K562 (cell line): ENCODE data around the gene CPOX. TPM values are rescaled to one million over a fixed set of nuclear protein-coding genes. Genes with fewer than 3 reads are reported as not detected.

Source experiments
- ATAC-seq: fragments of 200-7000 bp; cut with Tn5 transposase; 3 replicates; pipeline ENCODE4 v1.9.1; 2020; ENCODE audit warnings: moderate library complexity
- BruUV-seq: library from RNA; stranded (reverse); fragments of 400-500 nt; replicated peaks from 2 replicates; lab custom pipeline; 2021; lab: Mats Ljungman, UMichigan
- CTCF ChIA-PET: fragments of 300-600 bp; formaldehyde crosslinking; extraction: SDS; loops from one replicate; lab custom pipeline; 2021; ENCODE audit warnings: low intra/inter-chr PET ratio; lab: Yijun Ruan, JAX
- POLR2A ChIA-PET: fragments of 300-600, 350-650 bp; sonication (Branson Sonifier 250); formaldehyde crosslinking; extraction: SDS; loops from one replicate; lab custom pipeline; 2021; ENCODE audit warnings: antibody characterized with exemption, inconsistent platforms; lab: Yijun Ruan, JAX
- DNase-seq, 4 experiments: peaks; one replicate each; pipeline versions ENCODE4 v3.0.0 to v3.0.0-alpha.2; 2011 to 2018; ENCODE audit warnings: low spot score in 3 of 4, mixed read lengths in 3 of 4; ENCODE audit errors: extremely low read depth in 1 of 4
- FAIRE-seq: peaks from 2 replicates; lab custom pipeline; 2011; peaks lifted over from hg19 to GRCh38; lab: Jason Lieb, UNC
- H2AFZ ChIP-seq: 2 replicates; pipeline ENCODE4 v1.6.0; 2011; ENCODE audit warnings: low read depth, low read length, control low read depth, inconsistent platforms
- H3K27ac ChIP-seq: fragments of 200-600 bp; 3 replicates; pipeline ENCODE4 v1.8.0; 2011; ENCODE audit warnings: low read depth, mild to moderate bottlenecking, control low read depth, inconsistent platforms, low read length, moderate library complexity, mixed read lengths; ENCODE audit errors: extremely low read depth
- H3K27me3 ChIP-seq, 2 experiments: fragments of 300-600 bp in 1 of 2; 2 replicates in 1 of 2; 3 replicates in 1 of 2; pipeline versions ENCODE4 v1.6.0 to v1.8.0; 2011; ENCODE audit warnings: inconsistent platforms in 2 of 2, low read length in 2 of 2, mild to moderate bottlenecking in 1 of 2, mixed read lengths in 1 of 2, moderate library complexity in 1 of 2; ENCODE audit not compliant: control insufficient read depth in 2 of 2, insufficient read depth in 2 of 2
- H3K36me3 ChIP-seq: fragments of 300-600 bp; 3 replicates; pipeline ENCODE4 v1.8.0; 2011; ENCODE audit warnings: mild to moderate bottlenecking, low read length, inconsistent platforms; ENCODE audit not compliant: control insufficient read depth, insufficient read depth
- H3K4me1 ChIP-seq, 2 experiments: fragments of 200-600 bp in 1 of 2; replicated peaks in 1 of 2; 2 replicates in 1 of 2; 3 replicates in 1 of 2; pipeline versions ENCODE4 v1.5.1 to v1.8.0; 2011; ENCODE audit warnings: inconsistent platforms in 2 of 2, low read length in 2 of 2, mild to moderate bottlenecking in 1 of 2, mixed read lengths in 1 of 2, moderate library complexity in 1 of 2; ENCODE audit not compliant: control insufficient read depth in 2 of 2, insufficient read depth in 2 of 2
- H3K4me2 ChIP-seq: 2 replicates; pipeline ENCODE4 v1.6.1; 2011; ENCODE audit warnings: low read length, control low read depth, inconsistent platforms, mixed read lengths; ENCODE audit not compliant: insufficient read depth
- H3K4me3 ChIP-seq: fragments of 200-600 bp; sonication (generic), shearing (Covaris generic); 2 replicates; pipeline ENCODE4 v1.5.1; 2016; ENCODE audit warnings: control low read depth, inconsistent platforms
- H3K79me2 ChIP-seq: fragments of 200-600 bp; 3 replicates; pipeline ENCODE4 v1.8.0; 2011; ENCODE audit warnings: low read length, inconsistent platforms; ENCODE audit not compliant: control insufficient read depth, insufficient read depth
- H3K9ac ChIP-seq, 2 experiments: 2 replicates each; pipeline versions ENCODE4 v1.6.0 to v1.6.1; 2011; ENCODE audit warnings: low read depth in 2 of 2, low read length in 2 of 2, control low read depth in 1 of 2, inconsistent platforms in 1 of 2, mild to moderate bottlenecking in 1 of 2, mixed read lengths in 1 of 2; ENCODE audit not compliant: insufficient read depth in 1 of 2
- H3K9me1 ChIP-seq: one replicate; pipeline ENCODE4 v1.6.0; 2011; ENCODE audit warnings: inconsistent platforms, mild to moderate bottlenecking, low read length, moderate library complexity; ENCODE audit not compliant: control insufficient read depth, insufficient read depth
- H3K9me3 ChIP-seq: replicated peaks from 2 replicates; pipeline ENCODE4 v1.5.1; 2011; ENCODE audit warnings: low read depth, low read length, inconsistent platforms; ENCODE audit not compliant: control insufficient read depth, insufficient read depth
- H4K20me1 ChIP-seq: replicated peaks from 2 replicates; pipeline ENCODE4 v1.6.1; 2011; ENCODE audit warnings: low read length, inconsistent platforms, mixed read lengths; ENCODE audit not compliant: control insufficient read depth, insufficient read depth
- MED1 ChIP-seq: sonication (generic); formaldehyde crosslinking; IDR thresholded peaks from 2 replicates; pipeline ENCODE4 v1.8.1; 2023; ENCODE audit warnings: missing genetic modification reagents, borderline replicate concordance
- NFYB ChIP-seq: IDR thresholded peaks from 2 replicates; pipeline ENCODE4 v1.6.1; 2011; ENCODE audit warnings: mild to moderate bottlenecking, moderate library complexity; ENCODE audit not compliant: insufficient read length; ENCODE audit errors: extremely low read depth
- ZNF274 ChIP-seq: IDR thresholded peaks from 2 replicates; pipeline ENCODE4 v1.6.1; 2011; ENCODE audit warnings: low read depth, mild to moderate bottlenecking, low read length, moderate library complexity, borderline replicate concordance
- ZNF324 ChIP-seq: fragments of 250-450 bp; sonication (Bioruptor Pico); IDR thresholded peaks from 2 replicates; pipeline ENCODE4 v1.4.0; 2020; ENCODE audit warnings: mild to moderate bottlenecking
- WGBS: fragments of 100-300 bp; shearing (Covaris generic); methylation state at CpG from one replicate; pipeline ENCODE4 v1.1.6; 2016; ENCODE audit warnings: low coverage, mixed read lengths; ENCODE audit not compliant: insufficient coverage; ENCODE audit errors: missing lambda C conversion rate; 5-methylcytosine and 5-hydroxymethylcytosine counted together
- in situ Hi-C: fragments of 300-500 bp; cut with MboI; formaldehyde crosslinking; loops from 4 replicates; pipeline ENCODE4 v1.15.0; 2018; ENCODE audit warnings: inconsistent platforms, mixed read lengths
- intact Hi-C: fragments of 100-400 bp; cut with micrococcal nuclease; formaldehyde crosslinking; loops from 2 replicates; pipeline ENCODE4 v1.14.2; 2022
- polyA plus RNA-seq, 8 experiments: library from polyadenylated mRNA; depleted of rRNA in 4 of 8; stranded (reverse) in 5 of 8; unstranded in 3 of 8; fragments of >200 nt; fragmentation: Nextera tagmentation in 2 of 8; fragmentation: Illumina TruSeq in 1 of 8; extraction: Ambion mirVana in 2 of 8; extraction: Trizol in 1 of 8; gene quantifications; 2 replicates each; pipeline versions ENCODE4 v1.2.1 to v1.2.3, GENCODE V29; 2011 to 2014; ENCODE audit warnings: inconsistent platforms in 1 of 8, missing spikeins in 1 of 8
- total RNA-seq, 7 experiments: library from RNA; depleted of rRNA in 6 of 7; stranded (reverse); fragments of >200 nt in 6 of 7; fragmentation: Illumina TruSeq in 2 of 7; extraction: Trizol in 2 of 7; gene quantifications; 2 replicates each; pipeline versions ENCODE4 v1.2.1 to v1.2.3, GENCODE V29; 2011 to 2021; ENCODE audit warnings: low replicate concordance in 1 of 7
- TF ChIP-seq, protein P1 (sequence below): sonication (generic); formaldehyde crosslinking; IDR thresholded peaks from 2 replicates; pipeline ENCODE4 v1.8.1; 2023; ENCODE audit warnings: mild to moderate bottlenecking, missing genetic modification reagents
- TF ChIP-seq, protein P2 (sequence below): fragments of 450-650 bp; IDR thresholded peaks from 2 replicates; pipeline ENCODE4 v1.6.1; 2017; ENCODE audit warnings: mild to moderate bottlenecking, moderate library complexity

Gene CPOX
- total and polyA plus RNA-seq, 9 of the 15 experiments (the other 6 are each of a cell fraction or from before 2014, with no cell fraction given), result 14.6 to 82.1 (median 24.8) TPM

DNA sequence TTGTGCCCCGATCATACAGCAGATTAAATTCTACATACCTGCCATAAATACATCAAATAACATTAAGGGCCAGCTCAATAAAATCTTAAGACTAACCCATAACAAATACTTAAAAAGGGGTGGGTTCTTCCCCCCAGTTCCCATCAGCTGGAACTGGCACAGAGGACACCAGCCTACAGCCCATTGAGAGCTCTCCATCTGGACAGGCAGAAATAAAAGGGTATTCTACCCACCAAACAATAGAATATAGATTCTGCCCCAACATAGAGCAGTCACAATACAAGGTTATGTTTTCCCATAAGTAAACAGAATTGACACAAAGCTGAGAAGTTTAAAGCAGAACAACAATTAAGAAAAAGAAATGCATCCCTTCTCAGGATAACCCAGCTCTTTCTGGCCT lies 11.9 kb downstream of the CPOX start:
- intact Hi-C loops (no loop called here), in situ Hi-C loops (no loop called here)
- Histone ChIP-seq H3K9ac (no peak overlapping the region), H2AFZ (no peak overlapping the region), H3K27ac (no peak overlapping the region), H3K9me3 (no peaks in the 10 kb centered on the region), H3K27me3 (no peaks in the 10 kb centered on the region), H4K20me1 (0 out of 2 replicates have a peak, but pooled peaks cover 3% of the 10 kb centered on the region), H3K4me2 (no peak overlapping the region), H3K79me2 (peaks cover 51% of the 10 kb centered on the region), H3K9me1 (no peaks in the 10 kb centered on the region), H3K4me1 (peaks cover 3 to 10% of the 10 kb centered on the region in 2 experiments), H3K36me3 (peaks cover 74% of the 10 kb centered on the region), H3K4me3 (no peak overlapping the region)
- WGBS, result 100% methylated on average over 1 of the region's 1 CpG
- TF ChIP-seq, protein P1, sequence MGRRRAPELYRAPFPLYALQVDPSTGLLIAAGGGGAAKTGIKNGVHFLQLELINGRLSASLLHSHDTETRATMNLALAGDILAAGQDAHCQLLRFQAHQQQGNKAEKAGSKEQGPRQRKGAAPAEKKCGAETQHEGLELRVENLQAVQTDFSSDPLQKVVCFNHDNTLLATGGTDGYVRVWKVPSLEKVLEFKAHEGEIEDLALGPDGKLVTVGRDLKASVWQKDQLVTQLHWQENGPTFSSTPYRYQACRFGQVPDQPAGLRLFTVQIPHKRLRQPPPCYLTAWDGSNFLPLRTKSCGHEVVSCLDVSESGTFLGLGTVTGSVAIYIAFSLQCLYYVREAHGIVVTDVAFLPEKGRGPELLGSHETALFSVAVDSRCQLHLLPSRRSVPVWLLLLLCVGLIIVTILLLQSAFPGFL (CRISPR knock-in tag), result no peak
- TF ChIP-seq, protein P2, sequence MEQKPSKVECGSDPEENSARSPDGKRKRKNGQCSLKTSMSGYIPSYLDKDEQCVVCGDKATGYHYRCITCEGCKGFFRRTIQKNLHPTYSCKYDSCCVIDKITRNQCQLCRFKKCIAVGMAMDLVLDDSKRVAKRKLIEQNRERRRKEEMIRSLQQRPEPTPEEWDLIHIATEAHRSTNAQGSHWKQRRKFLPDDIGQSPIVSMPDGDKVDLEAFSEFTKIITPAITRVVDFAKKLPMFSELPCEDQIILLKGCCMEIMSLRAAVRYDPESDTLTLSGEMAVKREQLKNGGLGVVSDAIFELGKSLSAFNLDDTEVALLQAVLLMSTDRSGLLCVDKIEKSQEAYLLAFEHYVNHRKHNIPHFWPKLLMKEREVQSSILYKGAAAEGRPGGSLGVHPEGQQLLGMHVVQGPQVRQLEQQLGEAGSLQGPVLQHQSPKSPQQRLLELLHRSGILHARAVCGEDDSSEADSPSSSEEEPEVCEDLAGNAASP, result no peak
- no peak for TF ChIP-seq MED1 (CRISPR knock-in tag)
- no peak for TF ChIP-seq ZNF274
- no peak for TF ChIP-seq ZNF324 (CRISPR knock-in tag)
- TF ChIP-seq NFYB, result no peak
- POLR2A ChIA-PET, result interaction anchor here (0.6 to 1.0 kb wide), 2 partner anchors 9 to 41 kb away, joined by 3 read pairs; no protein-coding TSS in a partner anchor
- no peak for FAIRE-seq
- BruUV-seq, result no TSS peak
- CTCF ChIA-PET, result no interaction called here
- DNase-seq, result no peak
- ATAC-seq, result no peak
